HG03060 (cell line): Measurements from ENCODE around the gene LRRC36.
"Not testable (repeated sequence)": the region's sequence is repeated elsewhere in the genome, so short reads cannot be mapped to it uniquely, and the experiment has no call there.

Experiments
- ATAC-seq: cut with Tn5 transposase; IDR thresholded peaks from one replicate; pipeline ENCODE4 v1.9.1; 2021; ENCODE audit warnings: low read depth, moderate number of reproducible peaks; ENCODE audit not compliant: unreplicated experiment

LRRC36 gene

GRCh38 chr16:67399749-67400704 is 73.4 kb downstream of the LRRC36 start:
- no peak for ATAC-seq

GRCh38 chr16:67400901-67401300 is 74.3 kb downstream of the LRRC36 start:
- ATAC-seq: no peak

DNA sequence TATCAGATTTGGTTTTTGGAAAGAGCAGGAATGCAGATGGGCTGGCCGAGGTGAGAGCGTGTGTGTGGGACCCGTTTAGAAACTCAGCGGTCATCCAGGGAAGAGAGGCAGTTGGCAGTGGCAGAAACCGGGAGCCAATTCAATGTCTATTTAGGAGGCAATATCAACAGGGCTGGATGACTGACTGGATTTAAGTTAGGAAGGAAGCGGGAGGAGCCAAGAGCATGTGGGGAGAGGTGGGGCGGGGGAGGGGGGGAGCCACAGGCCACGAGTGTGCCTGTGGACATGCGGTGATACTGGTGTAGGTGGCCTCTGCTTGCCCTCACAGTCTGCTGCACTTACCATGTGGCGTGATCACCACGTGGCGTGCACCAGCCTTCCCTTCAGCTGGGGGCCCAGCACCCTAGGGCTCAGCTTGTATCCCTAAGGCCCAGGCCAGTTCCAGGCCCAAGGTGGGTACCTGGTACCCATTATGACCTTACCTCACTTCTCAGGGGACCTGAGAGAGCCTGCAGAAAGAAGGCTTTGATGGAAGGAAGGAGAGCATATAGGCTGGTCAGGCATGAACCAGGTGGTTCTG is 77.5 kb downstream of the LRRC36 start:
- no peak for ATAC-seq

GRCh38 chr16:67404740-67405226 is 78.2 kb downstream of the LRRC36 start:
- no peak for ATAC-seq

DNA sequence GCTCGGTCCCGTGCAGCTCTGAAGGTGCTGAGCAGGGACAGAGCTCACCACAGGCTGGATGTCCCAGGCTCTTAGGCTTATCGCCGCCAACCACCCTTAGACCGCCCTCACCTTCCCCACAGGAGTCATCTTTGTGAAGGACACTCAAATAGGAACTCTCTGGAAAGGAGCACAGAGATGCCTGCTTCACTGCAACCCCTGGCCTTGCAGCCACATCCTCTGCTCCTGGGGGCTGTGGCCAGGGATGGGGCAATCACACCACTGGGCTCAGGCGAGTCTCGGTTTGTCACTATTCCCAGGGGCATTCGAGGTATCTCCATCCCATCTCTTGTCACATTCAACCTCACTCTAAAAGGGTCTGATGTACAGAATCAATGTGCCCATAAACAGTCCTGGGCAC is 78.7 kb downstream of the LRRC36 start:
- ATAC-seq: no peak

DNA sequence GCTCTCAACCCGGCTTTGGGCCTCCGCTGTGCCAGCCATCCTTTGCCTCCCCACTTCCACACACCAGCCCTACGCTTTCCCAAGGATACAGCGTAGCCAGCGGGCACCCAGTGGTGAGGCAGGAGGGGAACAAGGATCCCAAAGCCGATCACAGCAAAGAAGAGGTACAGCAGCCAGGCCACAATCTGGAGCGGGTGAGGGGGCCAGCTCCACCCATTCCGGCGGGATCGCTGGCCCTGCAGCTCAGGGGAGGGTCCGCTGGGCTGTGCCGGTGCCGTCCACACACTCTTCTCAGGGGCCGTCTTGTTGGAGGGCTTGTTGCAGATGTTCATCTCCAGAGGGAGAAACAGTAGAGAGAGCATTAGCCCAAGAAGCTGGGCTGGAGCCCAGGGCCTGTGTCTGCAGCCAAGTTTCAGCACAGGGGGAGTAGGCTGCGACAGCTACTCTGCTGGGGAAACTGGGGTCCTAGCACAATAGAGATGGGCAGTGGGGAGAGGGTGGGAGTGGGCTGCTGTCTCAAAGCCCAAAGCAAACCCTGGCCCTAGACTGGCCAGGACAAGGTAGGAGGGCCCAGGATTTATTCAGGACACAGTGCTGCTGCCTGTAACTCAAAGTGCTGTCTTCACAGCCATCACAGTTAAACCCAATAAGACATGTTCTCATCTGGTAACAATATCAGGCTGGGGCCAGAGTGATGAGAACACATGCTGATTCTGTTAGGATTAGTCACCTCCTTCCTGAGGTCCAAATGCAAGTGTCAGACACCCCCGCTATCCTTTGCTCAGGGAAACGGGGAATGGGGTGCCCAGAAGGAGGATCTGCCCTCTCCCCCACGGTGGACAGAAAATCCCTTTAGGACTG is 79.7 kb downstream of the LRRC36 start:
- no peak for ATAC-seq

- no peak for ATAC-seq
These were observed 80.7 kb downstream of the LRRC36 start for GRCh38 chr16:67407176-67407787.

DNA sequence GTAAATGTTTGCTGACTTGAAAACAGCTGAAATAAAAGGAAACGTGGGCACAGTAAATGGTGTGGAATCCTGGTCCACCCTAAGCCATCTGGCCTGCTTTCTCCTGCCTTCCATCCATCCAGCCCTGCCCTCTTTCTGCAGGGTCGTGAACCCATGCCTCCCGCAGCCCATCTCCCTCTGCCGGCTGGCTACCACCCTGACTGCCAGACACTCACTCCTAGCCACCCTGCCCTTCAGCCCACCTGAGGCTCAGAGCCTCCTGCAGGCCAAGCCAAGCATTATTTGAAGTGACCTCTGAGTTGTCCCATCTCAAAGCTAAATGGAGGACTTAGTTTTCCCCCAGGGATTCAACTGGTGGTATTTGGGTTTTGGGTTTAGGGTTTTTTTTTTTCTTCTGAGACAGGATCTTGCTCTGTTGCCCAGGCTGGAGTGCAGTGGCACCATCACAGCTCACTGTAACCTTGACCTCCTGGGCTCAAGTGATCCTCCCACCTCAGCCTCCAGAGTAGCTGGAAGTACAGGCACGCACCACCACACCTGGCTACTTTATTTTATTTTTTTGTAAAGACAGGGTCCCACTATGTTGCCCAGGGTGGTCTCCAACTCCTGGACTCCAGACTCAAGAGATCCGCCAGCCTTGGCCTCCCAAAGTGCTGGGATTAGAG is 81.3 kb downstream of the LRRC36 start:
- ATAC-seq: no peak

DNA sequence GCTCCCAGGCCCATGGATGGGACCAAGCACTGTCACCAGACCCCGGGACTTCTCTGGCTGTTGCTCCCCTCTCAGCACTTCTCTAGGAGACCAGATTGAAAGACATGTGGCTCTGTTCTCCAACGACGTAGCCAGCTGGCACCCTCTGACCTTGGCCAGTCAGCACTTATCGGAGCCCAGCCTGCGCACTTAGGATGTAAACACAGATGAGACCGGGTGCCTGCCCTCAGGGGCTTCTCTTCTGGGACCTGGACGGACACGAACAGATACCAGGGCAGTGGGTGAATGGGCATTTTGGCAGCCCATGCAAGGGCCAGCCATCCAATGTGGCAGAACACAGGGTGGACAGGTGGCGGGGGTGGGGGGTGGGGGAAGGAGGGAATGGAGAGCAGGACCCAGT is 83.0 kb downstream of the LRRC36 start:
- no peak for ATAC-seq

DNA sequence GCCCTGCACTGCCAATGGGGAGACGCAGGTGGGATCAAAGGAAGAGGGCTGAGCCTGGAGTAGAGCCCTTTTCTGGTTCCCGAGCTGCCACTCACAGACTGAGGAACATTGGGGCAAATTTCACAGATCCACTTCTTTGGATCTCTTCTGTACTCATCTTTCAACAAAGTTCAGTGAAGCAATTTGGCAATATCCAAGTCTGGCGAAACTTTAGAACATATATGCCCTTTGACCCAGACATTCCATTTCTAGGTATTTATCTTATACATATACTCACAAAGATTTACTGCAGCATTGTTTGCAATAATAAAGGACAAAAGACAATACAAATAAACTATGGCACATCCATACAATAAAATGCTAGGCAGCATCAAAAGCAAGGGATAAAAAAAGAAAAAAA is 84.7 kb downstream of the LRRC36 start:
- no peak for ATAC-seq

DNA sequence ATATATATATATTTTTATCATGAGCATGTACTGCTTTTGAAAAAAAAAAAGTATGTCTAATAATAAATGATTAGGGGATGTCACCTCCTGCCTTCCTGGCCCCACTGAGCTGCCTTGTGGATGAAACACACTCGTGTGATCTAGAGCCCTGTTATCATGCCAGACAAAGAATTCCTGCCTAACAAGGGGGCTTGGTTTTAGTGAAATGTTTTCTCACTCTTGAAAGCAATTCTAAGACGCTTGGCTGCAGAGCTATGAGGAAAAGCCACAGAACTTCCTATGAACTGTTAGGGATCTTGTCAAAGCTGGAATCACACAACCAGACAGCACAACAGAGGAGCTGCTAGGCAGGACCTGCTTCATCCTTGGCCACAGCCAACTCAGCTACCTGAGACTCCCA is 85.7 kb downstream of the LRRC36 start:
- no peak for ATAC-seq

DNA sequence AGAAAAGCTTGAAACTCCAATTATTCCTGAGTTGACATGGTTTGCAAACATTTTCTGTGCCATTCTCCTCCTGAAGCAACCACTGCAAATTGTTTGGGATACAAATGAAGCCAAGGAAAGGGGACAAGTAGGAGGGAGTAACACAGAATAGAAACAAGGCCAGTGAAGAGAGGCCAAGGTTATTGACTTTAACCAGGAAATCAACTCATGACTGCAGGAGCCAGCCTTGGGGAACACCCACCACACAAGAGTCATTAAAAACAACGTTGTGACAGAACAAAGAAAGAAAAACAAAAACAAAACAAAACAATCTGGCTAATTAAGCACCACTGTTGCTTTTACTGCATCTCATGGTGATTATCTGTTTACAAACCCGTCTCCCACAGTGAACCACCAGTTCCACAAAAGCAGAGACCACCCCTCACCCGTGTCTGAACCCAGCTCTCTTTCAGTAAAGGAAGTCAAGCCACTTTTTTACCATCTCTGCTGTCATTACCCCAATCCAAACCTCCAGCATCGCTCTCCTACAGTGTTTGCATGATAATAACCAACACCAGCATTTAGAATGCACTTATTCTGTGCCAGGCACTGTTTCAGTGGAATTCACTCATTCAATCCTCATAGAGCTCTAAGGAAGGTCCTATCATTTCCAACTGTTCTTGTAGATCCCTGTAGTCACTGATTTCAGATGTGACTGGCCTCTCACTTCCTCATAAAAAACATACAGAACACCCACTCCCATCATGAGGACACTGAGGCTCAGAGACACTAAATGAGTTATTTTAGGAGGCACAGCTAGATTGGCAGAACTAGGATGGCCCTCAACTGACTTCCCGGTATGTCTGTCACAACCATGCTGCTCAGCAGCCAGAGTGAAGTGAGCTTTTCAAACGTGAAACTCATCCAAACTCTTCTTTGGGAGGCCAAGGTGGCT is 87.6 kb downstream of the LRRC36 start:
- ATAC-seq: no peak

DNA sequence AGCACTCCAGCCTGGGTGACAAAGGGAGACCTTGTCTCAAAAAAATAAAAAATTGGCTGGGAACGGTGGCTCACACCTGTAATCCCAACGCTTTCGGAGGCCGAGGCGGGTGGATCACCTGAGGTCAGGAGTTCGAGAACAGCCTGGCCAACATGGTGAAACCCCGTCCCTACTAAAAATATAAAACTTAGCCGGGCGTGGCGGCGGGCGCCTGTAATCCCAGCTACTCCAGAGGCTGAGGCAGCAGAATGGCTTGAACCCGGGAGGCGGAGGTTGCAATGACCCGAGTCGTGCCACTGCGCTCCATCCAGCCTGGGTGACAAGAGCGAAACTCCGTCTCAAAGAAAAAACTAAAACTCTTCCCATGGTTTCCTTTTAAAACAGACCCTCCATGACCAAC is 88.8 kb downstream of the LRRC36 start:
- ATAC-seq: not testable (repeated sequence)

GRCh38 chr16:67415872-67416793 is 89.5 kb downstream of the LRRC36 start, which contains the start of gene ZDHHC1:
ZDHHC1 (minus strand) TSS chr16:67416477; CDS start chr16:67407775, 8,702 bp downstream.
- ATAC-seq: no peak

DNA sequence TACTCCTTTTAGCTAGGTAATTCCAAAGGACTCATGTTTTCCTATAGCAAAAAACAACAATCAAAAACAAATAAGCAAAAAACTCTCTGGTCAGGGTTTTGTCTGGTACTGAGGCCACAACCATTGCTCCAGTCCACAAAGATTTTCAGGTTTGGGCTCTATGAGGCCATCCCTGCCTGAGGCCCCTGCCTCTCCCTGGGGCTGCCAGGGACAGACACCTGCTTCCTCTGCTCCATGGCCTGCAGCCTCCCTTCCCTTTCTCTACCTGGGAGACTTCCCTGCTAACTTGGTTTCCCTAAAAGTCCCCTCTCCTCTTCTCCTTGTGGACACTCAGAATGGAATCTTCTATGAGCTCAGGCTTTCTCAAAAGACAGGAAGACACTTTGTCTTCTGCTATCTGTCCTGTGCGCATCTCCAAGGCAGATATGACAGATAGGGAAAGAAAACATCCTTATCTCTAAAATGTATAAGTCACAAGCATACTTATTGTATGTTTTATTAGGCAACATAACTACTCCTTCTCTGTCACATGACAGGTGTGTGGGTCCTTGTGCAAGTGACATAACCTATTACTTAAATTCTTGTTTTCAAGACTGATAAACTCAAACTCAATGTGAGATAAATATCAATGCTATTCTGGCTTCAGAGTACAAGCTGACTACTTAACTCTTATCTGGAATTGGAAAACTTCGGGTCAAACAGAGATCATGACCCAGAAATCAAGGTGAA is 90.9 kb downstream of the LRRC36 start:
- ATAC-seq: no peak

DNA sequence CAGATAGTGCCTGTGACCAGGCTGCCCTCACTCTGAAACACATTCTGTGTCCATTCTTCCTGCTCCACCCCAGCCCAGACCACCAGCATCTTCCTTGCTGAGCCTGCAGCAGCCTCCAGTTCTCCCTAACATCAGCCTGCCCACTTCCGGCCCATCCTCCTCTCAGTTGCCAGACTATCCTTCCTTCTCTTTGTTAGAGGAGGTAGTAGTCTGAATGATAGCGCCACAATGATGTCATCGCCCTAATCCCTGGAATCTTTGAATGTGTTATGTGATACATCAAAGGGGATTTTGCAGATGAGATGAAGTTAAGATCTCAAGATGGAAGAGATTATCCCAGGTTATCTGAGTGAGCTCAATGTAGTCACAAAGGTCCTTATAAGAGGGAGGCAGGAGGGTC is 92.9 kb downstream of the LRRC36 start:
- no peak for ATAC-seq

DNA sequence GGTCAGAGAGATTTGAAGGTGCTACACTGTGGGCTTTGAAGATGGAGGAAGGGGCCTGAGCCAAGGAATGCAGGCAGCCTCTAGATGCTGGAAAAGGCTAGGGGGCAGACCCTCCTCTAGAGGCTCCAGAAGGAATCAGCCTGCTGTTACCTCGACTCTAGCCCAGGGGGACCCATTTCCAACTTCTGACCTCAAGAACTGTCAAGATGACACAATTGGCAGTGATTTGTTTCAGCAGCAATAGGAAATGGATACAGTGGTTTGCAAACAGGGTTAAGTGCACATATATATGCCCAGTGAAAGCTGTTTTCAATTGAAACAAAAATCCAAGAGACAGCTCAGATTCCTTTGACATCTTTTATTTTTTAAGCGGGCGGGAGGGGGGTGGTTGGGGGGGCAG is 93.3 kb downstream of the LRRC36 start:
- no peak for ATAC-seq
